LNCAP (cell line): ENCODE results near the gene TM2D3.
A peak's percentile ranks its signal among the peaks of the same experiment; 100 is the strongest.

Experiments used
- CTCF ChIP-seq: fragments of 450-650 bp; IDR thresholded peaks from 2 replicates; pipeline ENCODE4 v1.5.1; 2017; ENCODE audit warnings: mild to moderate bottlenecking

TM2D3 gene

DNA sequence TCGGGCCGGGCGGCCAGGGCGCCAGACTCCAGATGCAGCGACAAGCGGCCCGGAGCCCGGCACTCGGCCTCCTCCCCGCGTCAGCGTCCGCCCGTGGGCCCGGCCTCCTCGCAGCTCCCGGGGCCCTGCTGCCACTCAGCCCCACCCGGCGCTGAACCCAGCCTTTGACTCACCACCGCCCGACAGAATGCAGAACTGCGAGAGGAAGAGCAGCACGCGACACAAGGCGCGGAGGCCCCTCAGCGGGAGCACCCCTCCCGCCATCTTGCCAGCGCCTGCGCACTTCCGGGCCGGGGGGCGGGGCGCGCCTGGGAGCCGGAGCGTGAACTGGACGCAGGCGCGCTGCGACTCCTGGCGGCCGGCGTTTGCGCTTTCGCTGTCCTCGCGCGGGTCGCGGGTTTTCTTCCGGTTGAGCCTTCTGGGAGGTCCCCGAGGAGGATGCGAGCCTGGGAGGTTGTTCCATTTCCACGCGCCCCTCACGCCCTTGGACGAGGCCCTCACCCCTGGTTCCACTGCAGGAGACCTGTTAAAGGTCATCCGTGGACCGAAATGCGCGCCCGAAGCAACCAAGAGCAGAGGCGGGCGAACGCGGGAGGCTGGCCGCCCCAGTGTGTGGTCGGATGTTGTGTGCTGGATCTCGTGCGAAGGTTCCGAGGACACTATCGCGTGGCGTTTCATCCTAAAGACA, at the start of gene TM2D3:
Gene TM2D3 (minus strand): TSS at position 284 of the 688 bp plus-strand sequence. CDS start 20 bp downstream, at position 264.
- peak; percentile 63 for TF ChIP-seq CTCF

- TF ChIP-seq CTCF: no peak
Measured at GRCh38 chr15:101698314-101698713, 46.1 kb upstream of the TM2D3 start.

DNA sequence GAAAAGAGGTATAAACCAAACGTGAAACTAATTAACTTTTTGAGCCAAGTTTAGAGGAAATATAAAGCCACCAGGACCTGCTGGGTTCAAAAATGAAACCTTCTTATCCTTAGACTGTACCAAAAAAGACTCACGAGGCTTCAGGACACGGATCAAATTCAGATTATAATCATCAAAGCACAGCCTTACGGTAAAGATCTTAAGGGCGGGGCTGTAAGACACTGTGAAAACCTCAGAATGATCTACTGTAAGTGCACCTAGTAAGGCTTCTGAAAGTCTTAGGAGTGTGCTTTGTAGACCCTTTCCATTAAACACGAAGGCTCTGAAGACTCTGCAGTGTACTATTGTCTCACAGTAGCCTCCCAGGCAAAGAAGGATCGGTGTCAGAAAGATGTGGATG, 45.3 kb upstream of the TM2D3 start:
- no peak for TF ChIP-seq CTCF

DNA sequence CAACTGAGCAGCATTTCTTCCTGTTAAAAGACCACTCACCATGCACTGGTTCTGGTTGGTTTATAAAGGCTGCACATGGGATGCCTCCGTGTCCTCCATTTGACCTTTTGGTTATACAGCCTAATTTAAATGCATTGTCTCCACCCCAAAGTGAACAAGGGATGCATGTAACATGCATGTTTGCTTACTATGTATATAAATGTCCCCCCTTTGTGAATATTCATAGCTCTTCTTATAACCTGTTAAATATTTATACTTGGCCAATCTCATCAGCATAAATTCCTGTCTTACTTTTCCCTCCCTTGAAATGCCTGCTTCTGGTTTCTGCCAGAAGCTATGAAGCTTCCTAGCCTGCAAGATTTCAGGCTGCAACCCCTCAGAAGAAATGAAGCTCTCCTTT, 44.6 kb upstream of the TM2D3 start:
- no peak for TF ChIP-seq CTCF

DNA sequence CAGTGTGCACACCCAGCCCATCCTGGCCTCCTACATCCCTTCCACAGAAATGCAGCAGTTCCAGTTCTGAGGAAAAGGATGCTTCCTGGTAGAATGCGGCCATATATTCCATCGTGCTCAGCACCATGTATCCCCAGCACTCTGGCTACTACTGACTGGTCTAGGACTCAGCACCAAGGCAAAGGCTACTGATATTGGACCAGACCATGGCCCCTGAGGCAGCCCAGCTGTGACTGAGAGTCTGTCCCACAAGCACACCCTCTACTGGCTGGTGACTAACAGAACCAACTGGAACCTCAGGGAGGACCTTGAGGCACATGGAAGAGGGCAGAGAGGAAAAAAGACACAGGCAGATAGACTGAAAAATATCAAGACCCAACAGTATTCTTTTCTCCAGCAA, 42.1 kb upstream of the TM2D3 start:
- TF ChIP-seq CTCF: no peak

GRCh38 chr15:101692801-101693598, 40.8 kb upstream of the TM2D3 start:
- no peak for TF ChIP-seq CTCF

DNA sequence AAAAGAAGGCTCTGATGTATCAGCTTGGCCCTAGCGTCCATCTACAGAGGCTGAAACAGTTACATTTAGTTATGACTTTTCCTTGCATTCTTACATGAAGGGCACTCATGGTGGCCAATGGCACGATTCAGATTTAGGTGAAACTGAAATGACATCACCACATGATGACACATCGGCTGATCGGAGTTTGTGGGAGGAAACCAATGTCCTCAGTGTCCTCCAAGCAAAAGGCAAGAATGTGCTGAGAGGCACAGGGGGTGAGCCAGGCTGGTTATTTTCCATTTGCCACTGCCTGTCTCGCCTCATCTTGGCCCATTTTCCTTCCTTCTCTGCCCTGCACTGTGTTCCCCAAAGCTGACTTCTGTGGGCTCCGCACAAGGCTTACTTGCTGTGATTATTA, 37.7 kb upstream of the TM2D3 start:
- TF ChIP-seq CTCF: no peak
